Measurements from ENCODE around the gene IZUMO4. TPM values are rescaled to one million over a fixed set of nuclear protein-coding genes. Genes with fewer than 3 reads are reported as not detected.

The IZUMO4 gene
- total and polyA plus RNA-seq, 2 donors (not counting 1 experiment from before 2014, with no cell fraction given) = 34.8 to 93.9 TPM

DNA sequence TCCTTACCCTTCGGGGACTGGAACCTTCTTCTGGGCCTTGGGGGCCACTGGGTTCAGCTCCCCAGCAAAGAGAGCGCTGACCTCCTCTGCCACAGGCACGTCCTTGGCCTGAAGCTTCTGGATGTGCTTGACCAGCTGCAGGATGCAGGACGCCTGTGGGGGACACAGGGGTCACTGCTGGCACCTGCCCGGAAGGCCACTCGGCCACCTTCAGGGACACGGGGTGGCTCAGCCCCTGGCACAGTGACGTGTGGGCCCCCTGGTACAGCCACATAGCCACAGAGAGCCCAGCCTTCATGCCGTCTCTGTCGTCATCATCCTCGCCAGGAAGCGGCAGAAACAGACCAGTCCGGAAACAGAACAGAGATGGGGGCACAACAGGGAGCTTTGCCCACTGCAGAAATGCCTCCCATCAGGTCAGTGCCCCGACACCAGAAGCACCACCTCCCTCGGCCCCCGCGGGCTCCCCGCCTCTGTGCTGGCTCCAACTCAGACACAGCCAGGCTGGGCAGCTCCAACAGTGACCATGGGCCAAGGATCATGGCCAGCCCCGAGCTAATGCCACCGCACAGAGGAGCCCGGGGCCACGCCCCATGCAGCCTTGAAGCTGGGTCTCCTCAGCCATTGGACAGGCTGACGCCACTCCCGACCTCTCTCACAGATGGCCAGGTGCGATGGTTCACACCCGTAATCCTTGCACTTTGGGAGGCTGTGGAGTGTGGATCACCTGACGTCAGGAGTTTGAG lies 20.7 kb downstream of the IZUMO4 start:
- no peak for ATAC-seq (ENCODE audit: low read depth)

DNA sequence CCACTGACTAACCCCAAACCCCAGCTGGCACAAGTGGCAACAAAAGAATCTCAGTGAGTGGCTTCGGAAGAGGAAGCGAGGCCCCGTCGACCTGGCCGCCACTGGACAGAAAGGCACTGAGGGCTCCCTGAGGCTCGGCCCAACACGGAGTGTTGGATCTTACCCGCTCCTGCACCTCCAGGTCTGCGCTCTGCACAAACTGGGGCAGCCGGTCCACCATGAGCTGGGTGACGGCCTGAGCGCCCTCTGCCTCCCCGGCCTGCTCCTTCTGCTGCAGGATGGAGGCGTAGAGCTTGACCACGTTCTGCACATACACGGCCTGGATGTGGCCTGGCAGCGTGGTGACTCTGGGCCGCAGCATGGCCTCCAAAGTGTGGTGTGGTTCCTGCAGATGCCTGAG lies 21.7 kb downstream of the IZUMO4 start:
- Histone ChIP-seq H3K4me3 (ENCODE audit: control extremely low read depth in 1 of 5, extremely low read depth in 1 of 5, insufficient read depth in 1 of 5, low read depth in 2 of 5, low read length in 4 of 5) (no peak overlapping the region), H3K27me3 (replicated peaks in 1 of 4; ENCODE audit: control extremely low read depth in 1 of 4, control insufficient read depth in 3 of 4, insufficient read depth in 4 of 4, low read length in 3 of 4) (no peaks in the 10 kb centered on the region), H3K27ac (ENCODE audit: low read length in 2 of 2) (no peak overlapping the region), H3K79me2 (ENCODE audit: control insufficient read depth, insufficient read depth, low read length) (peaks cover 35% of the 10 kb centered on the region), H3K4me2 (replicated peaks; ENCODE audit: low read depth, low read length, poor library complexity, severe bottlenecking) (no peak overlapping the region), H3K36me3 (replicated peaks in 1 of 2; ENCODE audit: control extremely low read depth in 1 of 2, control insufficient read depth in 1 of 2, extremely low read depth in 1 of 2, insufficient read depth in 2 of 2, low read length in 1 of 2) (peaks cover 0 to 91% of the 10 kb centered on the region in 2 experiments), H4K20me1 (ENCODE audit: control insufficient read depth, insufficient read depth, low read length, poor library complexity, severe bottlenecking) (peaks cover 41% of the 10 kb centered on the region), H3K9me3 (ENCODE audit: control extremely low read depth in 1 of 3, control insufficient read depth in 2 of 3, insufficient read depth in 1 of 3, low read length in 2 of 3) (no peaks in the 10 kb centered on the region), H2AFZ (ENCODE audit: insufficient read depth, low read depth, low read length, poor library complexity, severe bottlenecking) (no peak overlapping the region), H3K4me1 (ENCODE audit: control insufficient read depth in 2 of 2, insufficient read depth in 2 of 2, low read length in 2 of 2) (no peaks in the 10 kb centered on the region), H3K9ac (ENCODE audit: low read length) (no peak overlapping the region)
- ATAC-seq (ENCODE audit: low read depth) (no peak), DNase-seq (no peak)
- Mint-ChIP-seq H3K9me3 (ENCODE audit: insufficient read depth) (no peaks in the 10 kb centered on the region), H3K27ac (no peak overlapping the region), H3K4me3 (no peak overlapping the region), H3K27me3 (no peaks in the 10 kb centered on the region), H3K4me1 (peaks cover 2% of the 10 kb centered on the region)
- intact Hi-C loops (cut with micrococcal nuclease) = no loop called here
- ChIA-PET CTCF (no interaction called here), POLR2A (no interaction called here)
- WGBS (ENCODE audit: insufficient coverage) = 94% methylated on average over 18 of the region's 18 CpGs
- TF ChIP-seq, protein P1, sequence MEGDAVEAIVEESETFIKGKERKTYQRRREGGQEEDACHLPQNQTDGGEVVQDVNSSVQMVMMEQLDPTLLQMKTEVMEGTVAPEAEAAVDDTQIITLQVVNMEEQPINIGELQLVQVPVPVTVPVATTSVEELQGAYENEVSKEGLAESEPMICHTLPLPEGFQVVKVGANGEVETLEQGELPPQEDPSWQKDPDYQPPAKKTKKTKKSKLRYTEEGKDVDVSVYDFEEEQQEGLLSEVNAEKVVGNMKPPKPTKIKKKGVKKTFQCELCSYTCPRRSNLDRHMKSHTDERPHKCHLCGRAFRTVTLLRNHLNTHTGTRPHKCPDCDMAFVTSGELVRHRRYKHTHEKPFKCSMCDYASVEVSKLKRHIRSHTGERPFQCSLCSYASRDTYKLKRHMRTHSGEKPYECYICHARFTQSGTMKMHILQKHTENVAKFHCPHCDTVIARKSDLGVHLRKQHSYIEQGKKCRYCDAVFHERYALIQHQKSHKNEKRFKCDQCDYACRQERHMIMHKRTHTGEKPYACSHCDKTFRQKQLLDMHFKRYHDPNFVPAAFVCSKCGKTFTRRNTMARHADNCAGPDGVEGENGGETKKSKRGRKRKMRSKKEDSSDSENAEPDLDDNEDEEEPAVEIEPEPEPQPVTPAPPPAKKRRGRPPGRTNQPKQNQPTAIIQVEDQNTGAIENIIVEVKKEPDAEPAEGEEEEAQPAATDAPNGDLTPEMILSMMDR (IDR thresholded peaks at IDR 0.05) = no peak
- TF ChIP-seq EZH2 (IDR thresholded peaks at IDR 0.05; ENCODE audit: borderline replicate concordance, insufficient read depth, low read depth, low read length, poor library complexity, severe bottlenecking) = no peak

More for the DNA sequence above, 20.7 kb downstream of the IZUMO4 start:
- TF ChIP-seq, protein P1 (IDR thresholded peaks at IDR 0.05) = no peak
- TF ChIP-seq EZH2 (IDR thresholded peaks at IDR 0.05; ENCODE audit: borderline replicate concordance, insufficient read depth, low read depth, low read length, poor library complexity, severe bottlenecking) = no peak
- H3K27ac Mint-ChIP-seq = no peak overlapping the region
- no peaks in the 10 kb centered on the region for H3K9me3 Mint-ChIP-seq (ENCODE audit: insufficient read depth)
- Histone ChIP-seq H3K36me3 (replicated peaks in 1 of 2; ENCODE audit: control extremely low read depth in 1 of 2, control insufficient read depth in 1 of 2, extremely low read depth in 1 of 2, insufficient read depth in 2 of 2, low read length in 1 of 2) (peaks cover 0 to 91% of the 10 kb centered on the region in 2 experiments), H3K27ac (ENCODE audit: low read length in 2 of 2) (no peak overlapping the region), H3K9me3 (ENCODE audit: control extremely low read depth in 1 of 3, control insufficient read depth in 2 of 3, insufficient read depth in 1 of 3, low read length in 2 of 3) (no peaks in the 10 kb centered on the region), H4K20me1 (ENCODE audit: control insufficient read depth, insufficient read depth, low read length, poor library complexity, severe bottlenecking) (peaks cover 38% of the 10 kb centered on the region), H3K4me3 (ENCODE audit: control extremely low read depth in 1 of 5, extremely low read depth in 1 of 5, insufficient read depth in 1 of 5, low read depth in 2 of 5, low read length in 4 of 5) (no peak overlapping the region), H3K79me2 (ENCODE audit: control insufficient read depth, insufficient read depth, low read length) (peaks cover 32% of the 10 kb centered on the region), H3K4me1 (ENCODE audit: control insufficient read depth in 2 of 2, insufficient read depth in 2 of 2, low read length in 2 of 2) (no peaks in the 10 kb centered on the region), H3K4me2 (replicated peaks; ENCODE audit: low read depth, low read length, poor library complexity, severe bottlenecking) (no peak overlapping the region), H3K27me3 (replicated peaks in 1 of 4; ENCODE audit: control extremely low read depth in 1 of 4, control insufficient read depth in 3 of 4, insufficient read depth in 4 of 4, low read length in 3 of 4) (no peaks in the 10 kb centered on the region), H3K9ac (ENCODE audit: low read length) (no peak overlapping the region), H2AFZ (ENCODE audit: insufficient read depth, low read depth, low read length, poor library complexity, severe bottlenecking) (no peak overlapping the region)
- WGBS (ENCODE audit: insufficient coverage) = 98% methylated on average over 24 of the region's 27 CpGs
- H3K4me3 Mint-ChIP-seq = no peak overlapping the region
- ChIA-PET CTCF (no interaction called here), POLR2A (no interaction called here)
- intact Hi-C loops (cut with micrococcal nuclease) = no loop called here
- no peaks in the 10 kb centered on the region for H3K27me3 Mint-ChIP-seq
- H3K4me1 Mint-ChIP-seq = peaks cover 2% of the 10 kb centered on the region
- DNase-seq = no peak

Data from B cell (primary cell).